Measurements from ENCODE around the gene ANKS1A. TPM values are rescaled to one million over a fixed set of nuclear protein-coding genes. Genes with fewer than 3 reads are reported as not detected.

The ANKS1A gene
- polyA plus RNA-seq, 1 experiment, result 5.1 TPM

- DNase-seq (ENCODE audit: low read depth, low spot score), result no peak
- no peak overlapping the region for H3K27ac ChIP-seq (ENCODE audit: low read depth, low read length)
- H3K27me3 ChIP-seq (ENCODE audit: control insufficient read depth, insufficient read depth, low read length), result no peaks in the 10 kb centered on the region
- no peaks in the 10 kb centered on the region for H3K9me3 ChIP-seq (ENCODE audit: control insufficient read depth, insufficient read depth, low read length)
- H3K4me3 ChIP-seq (ENCODE audit: low read depth, low read length), result no peak overlapping the region
- no peak for TF ChIP-seq CTCF (IDR thresholded peaks at IDR 0.05; ENCODE audit: low read depth, low read length)
- ChIA-PET POLR2A (no interaction called here), CTCF (no interaction called here)
These were observed 193.8 kb downstream of the ANKS1A start for GRCh38 chr6:35082733-35083403.

GRCh38 chr6:35083507-35083906, 194.5 kb downstream of the ANKS1A start:
- Histone ChIP-seq H3K27ac (ENCODE audit: low read depth, low read length) (no peak overlapping the region), H3K9me3 (ENCODE audit: control insufficient read depth, insufficient read depth, low read length) (no peaks in the 10 kb centered on the region), H3K27me3 (ENCODE audit: control insufficient read depth, insufficient read depth, low read length) (no peaks in the 10 kb centered on the region), H3K4me3 (ENCODE audit: low read depth, low read length) (no peak overlapping the region)
- no peak for TF ChIP-seq CTCF (IDR thresholded peaks at IDR 0.05; ENCODE audit: low read depth, low read length)
- POLR2A ChIA-PET, result no interaction called here
- DNase-seq (ENCODE audit: low read depth, low spot score), result no peak
- CTCF ChIA-PET, result no interaction called here

GRCh38 chr6:35084041-35084491, 195.0 kb downstream of the ANKS1A start:
- H3K27me3 ChIP-seq (ENCODE audit: control insufficient read depth, insufficient read depth, low read length), result no peaks in the 10 kb centered on the region
- POLR2A ChIA-PET, result no interaction called here
- DNase-seq (ENCODE audit: low read depth, low spot score), result no peak
- no peaks in the 10 kb centered on the region; the same call in 1 of the 2 replicates for H3K9me3 ChIP-seq (ENCODE audit: control insufficient read depth, insufficient read depth, low read length)
- no peak for TF ChIP-seq CTCF (IDR thresholded peaks at IDR 0.05; ENCODE audit: low read depth, low read length)
- no peak overlapping the region for H3K27ac ChIP-seq (ENCODE audit: low read depth, low read length)
- no peak overlapping the region for H3K4me3 ChIP-seq (ENCODE audit: low read depth, low read length)
- CTCF ChIA-PET, result no interaction called here

GRCh38 chr6:35084511-35085203, 195.6 kb downstream of the ANKS1A start:
- TF ChIP-seq CTCF (IDR thresholded peaks at IDR 0.05; ENCODE audit: low read depth, low read length), result no peak
- Histone ChIP-seq H3K4me3 (ENCODE audit: low read depth, low read length) (no peak overlapping the region), H3K27ac (ENCODE audit: low read depth, low read length) (no peak overlapping the region), H3K27me3 (ENCODE audit: control insufficient read depth, insufficient read depth, low read length) (no peaks in the 10 kb centered on the region), H3K9me3 (ENCODE audit: control insufficient read depth, insufficient read depth, low read length) (no peaks in the 10 kb centered on the region; the same call in 1 of the 2 replicates)
- ChIA-PET POLR2A (no interaction called here), CTCF (no interaction called here)
- DNase-seq (ENCODE audit: low read depth, low spot score), result no peak

Data from AG04450 (cell line).